Smooth muscle cell (in vitro differentiated cells): ENCODE measurements around the gene KLF3. TPM values are rescaled to one million over a fixed set of nuclear protein-coding genes. Genes with fewer than 3 reads are reported as not detected.

Experiments used
- DNase-seq: peaks from one replicate; lab custom pipeline; 2025; ENCODE audit not compliant: unreplicated experiment; lab: John Stamatoyannopoulos, UW
- H2AFZ ChIP-seq: fragments of 200-600 bp; sonication (generic); 2 replicates; pipeline ENCODE4 v1.6.0; 2016; ENCODE audit warnings: antibody characterized with exemption, low read depth, mild to moderate bottlenecking
- H3F3A ChIP-seq: fragments of 200-600 bp; sonication (generic); 2 replicates; pipeline ENCODE4 v1.6.0; 2017; ENCODE audit warnings: antibody characterized with exemption, low read depth
- H3K27ac ChIP-seq: fragments of 200-600 bp; sonication (generic); 2 replicates; pipeline ENCODE4 v1.5.1; 2016; ENCODE audit warnings: low read depth, mild to moderate bottlenecking
- H3K27me3 ChIP-seq: fragments of 200-600 bp; sonication (generic); 2 replicates; pipeline ENCODE4 v1.6.1; 2016; ENCODE audit warnings: low read depth, mild to moderate bottlenecking
- H3K36me3 ChIP-seq: fragments of 200-600 bp; sonication (generic); 2 replicates; pipeline ENCODE4 v1.5.1; 2016; ENCODE audit warnings: low read depth
- H3K4me1 ChIP-seq: fragments of 200-600 bp; sonication (generic); 2 replicates; pipeline ENCODE4 v1.5.1; 2016; ENCODE audit warnings: low read depth
- H3K4me2 ChIP-seq: fragments of 200-600 bp; sonication (generic); 2 replicates; pipeline ENCODE4 v1.6.0; 2016; ENCODE audit warnings: mild to moderate bottlenecking
- H3K4me3 ChIP-seq: fragments of 200-600 bp; sonication (generic); 2 replicates; pipeline ENCODE4 v1.5.1; 2016; ENCODE audit warnings: mild to moderate bottlenecking
- H3K79me2 ChIP-seq: fragments of 200-600 bp; sonication (generic); 2 replicates; pipeline ENCODE4 v1.6.0; 2016; ENCODE audit warnings: low read depth, mild to moderate bottlenecking
- H3K9ac ChIP-seq: fragments of 200-600 bp; sonication (generic); 2 replicates; pipeline ENCODE4 v1.6.0; 2016; ENCODE audit warnings: low read depth
- H3K9me3 ChIP-seq: fragments of 200-600 bp; sonication (generic); replicated peaks from 2 replicates; pipeline ENCODE4 v1.5.1; 2016; ENCODE audit warnings: low read depth
- H4K20me1 ChIP-seq: fragments of 200-600 bp; sonication (generic); 2 replicates; pipeline ENCODE4 v1.6.0; 2016; ENCODE audit warnings: low read depth
- WGBS: methylation state at CpG from one replicate; pipeline ENCODE4 v1.1.7; 2016; ENCODE audit warnings: low lambda C conversion rate; 5-methylcytosine and 5-hydroxymethylcytosine counted together
- polyA plus RNA-seq: library from polyadenylated mRNA; unstranded; fragments of >200 nt; fragmentation: Nextera tagmentation; extraction: Ambion mirVana; gene quantifications from 2 replicates; pipeline ENCODE4 v1.2.1, GENCODE V29; 2016
- total RNA-seq: library from RNA; depleted of rRNA; stranded (reverse); fragments of >200 nt; gene quantifications from 2 replicates; pipeline ENCODE4 v1.2.3, GENCODE V29; 2014
- TF ChIP-seq, protein P1 (sequence below): fragments of 200-600 bp; sonication (generic); IDR thresholded peaks from 2 replicates; pipeline ENCODE4 v1.5.1; 2017; ENCODE audit warnings: borderline replicate concordance, mild to moderate bottlenecking, antibody characterized with exemption; ENCODE audit not compliant: insufficient read depth, poor library complexity, severe bottlenecking

KLF3 gene
- total and polyA plus RNA-seq, 2 experiments from 2014 or later, result 26.0 to 37.5 TPM

DNA sequence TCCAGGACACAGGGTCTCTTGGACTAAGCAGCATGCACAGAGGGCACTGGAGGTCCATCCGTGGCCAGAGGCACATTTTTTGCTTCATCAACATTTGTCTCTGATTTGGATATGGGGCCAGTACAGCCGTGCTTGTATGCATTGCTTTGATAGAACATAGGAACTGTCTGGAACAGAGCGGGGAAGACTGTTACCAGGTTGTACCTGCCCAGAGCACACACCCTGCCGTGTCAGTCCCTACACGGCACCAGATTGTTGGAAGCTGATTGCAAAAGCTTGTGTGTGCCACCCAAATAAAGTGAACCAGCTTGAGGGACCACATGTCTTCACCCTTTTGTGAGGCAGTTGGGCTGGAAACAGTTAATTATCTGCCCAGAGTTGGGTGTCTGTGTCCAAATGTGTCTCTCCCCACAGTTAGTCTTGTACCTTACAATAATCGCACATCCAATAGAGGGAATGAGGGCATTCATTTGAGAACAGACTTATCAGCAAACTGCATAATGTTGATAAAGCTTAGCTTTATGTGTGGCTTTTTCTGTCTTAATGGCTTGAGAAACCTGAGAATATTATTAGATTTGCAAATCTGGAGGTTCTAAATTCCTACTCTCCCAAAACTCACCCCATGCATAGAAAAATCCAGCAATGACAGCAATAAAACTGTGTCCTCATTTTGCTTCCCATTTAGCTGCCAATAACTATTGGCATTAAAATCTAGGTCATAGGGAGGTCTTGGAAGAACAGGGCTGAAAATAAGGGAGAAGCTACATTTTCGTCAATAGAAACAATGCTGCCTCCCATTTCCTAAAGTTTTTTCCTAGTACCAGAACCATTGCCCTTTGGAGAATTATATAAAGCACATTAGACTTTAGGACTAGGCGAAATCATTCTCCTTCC lies 21.2 kb downstream of the KLF3 start:
- Histone ChIP-seq H3K4me2 (no peak overlapping the region), H3K9ac (no peak overlapping the region)

GRCh38 chr4:38686682-38687081 lies 22.7 kb downstream of the KLF3 start:
- Histone ChIP-seq H2AFZ (no peak overlapping the region), H3K36me3 (peaks cover 21% of the 10 kb centered on the region), H3K4me2 (peak overlapping the region; percentile 27), H4K20me1 (peaks cover 99% of the 10 kb centered on the region), H3K4me1 (peaks cover 5% of the 10 kb centered on the region), H3K79me2 (peaks cover 69% of the 10 kb centered on the region), H3K27ac (peak overlapping the region; percentile 39), H3K27me3 (no peaks in the 10 kb centered on the region), H3K9me3 (no peaks in the 10 kb centered on the region), H3K9ac (no peak overlapping the region), H3F3A (peaks cover 31% of the 10 kb centered on the region), H3K4me3 (no peak overlapping the region)
- TF ChIP-seq, protein P1, sequence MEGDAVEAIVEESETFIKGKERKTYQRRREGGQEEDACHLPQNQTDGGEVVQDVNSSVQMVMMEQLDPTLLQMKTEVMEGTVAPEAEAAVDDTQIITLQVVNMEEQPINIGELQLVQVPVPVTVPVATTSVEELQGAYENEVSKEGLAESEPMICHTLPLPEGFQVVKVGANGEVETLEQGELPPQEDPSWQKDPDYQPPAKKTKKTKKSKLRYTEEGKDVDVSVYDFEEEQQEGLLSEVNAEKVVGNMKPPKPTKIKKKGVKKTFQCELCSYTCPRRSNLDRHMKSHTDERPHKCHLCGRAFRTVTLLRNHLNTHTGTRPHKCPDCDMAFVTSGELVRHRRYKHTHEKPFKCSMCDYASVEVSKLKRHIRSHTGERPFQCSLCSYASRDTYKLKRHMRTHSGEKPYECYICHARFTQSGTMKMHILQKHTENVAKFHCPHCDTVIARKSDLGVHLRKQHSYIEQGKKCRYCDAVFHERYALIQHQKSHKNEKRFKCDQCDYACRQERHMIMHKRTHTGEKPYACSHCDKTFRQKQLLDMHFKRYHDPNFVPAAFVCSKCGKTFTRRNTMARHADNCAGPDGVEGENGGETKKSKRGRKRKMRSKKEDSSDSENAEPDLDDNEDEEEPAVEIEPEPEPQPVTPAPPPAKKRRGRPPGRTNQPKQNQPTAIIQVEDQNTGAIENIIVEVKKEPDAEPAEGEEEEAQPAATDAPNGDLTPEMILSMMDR, result no peak
- WGBS, result 38% methylated on average over 3 of the region's 3 CpGs
- no peak for DNase-seq

More for the DNA sequence above, 21.2 kb downstream of the KLF3 start:
- peaks cover 5% of the 10 kb centered on the region for H3K4me1 ChIP-seq
- 80% methylated on average over 8 of the region's 8 CpGs for WGBS
- TF ChIP-seq, protein P1, result no peak
- H2AFZ ChIP-seq, result no peak overlapping the region
- H3K79me2 ChIP-seq, result peaks cover 84% of the 10 kb centered on the region
- no peaks in the 10 kb centered on the region for H3K9me3 ChIP-seq
- H3K4me3 ChIP-seq, result no peak overlapping the region
- DNase-seq, result no peak
- H3F3A ChIP-seq, result peaks cover 31% of the 10 kb centered on the region
- H3K27me3 ChIP-seq, result no peaks in the 10 kb centered on the region
- H3K27ac ChIP-seq, result peak overlapping the region; percentile 21
- H3K36me3 ChIP-seq, result peaks cover 13% of the 10 kb centered on the region
- H4K20me1 ChIP-seq, result peaks cover 100% of the 10 kb centered on the region

DNA sequence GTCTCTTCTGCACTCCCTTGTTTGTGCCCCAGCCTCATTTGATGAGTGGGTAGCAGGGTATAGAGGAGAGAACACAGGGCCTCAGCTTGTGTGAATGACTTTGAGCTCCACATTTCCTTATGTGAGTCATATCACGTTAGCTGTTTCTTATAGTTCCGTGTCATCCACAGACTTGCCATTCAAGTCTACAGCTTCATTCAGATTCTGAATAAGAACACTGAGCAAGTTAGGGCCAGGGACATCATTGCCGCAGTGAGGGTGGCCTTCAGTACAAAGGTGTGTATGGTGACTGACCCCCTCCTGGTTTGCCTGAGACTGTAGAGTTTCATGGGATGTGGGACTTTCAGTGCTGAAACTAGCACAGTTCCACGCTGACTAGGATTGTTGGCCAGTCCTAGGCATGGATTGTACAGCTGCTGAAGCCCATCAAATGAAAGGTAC lies 23.6 kb downstream of the KLF3 start:
- H3K79me2 ChIP-seq, result peaks cover 62% of the 10 kb centered on the region
- H3K27ac ChIP-seq, result peak overlapping the region; percentile 39
- H3K4me2 ChIP-seq, result peak overlapping the region; percentile 27
- WGBS, result 67% methylated on average over 4 of the region's 4 CpGs
- no peaks in the 10 kb centered on the region for H3K9me3 ChIP-seq
- no peaks in the 10 kb centered on the region for H3K27me3 ChIP-seq
- no peak overlapping the region for H3K9ac ChIP-seq
- DNase-seq, result no peak
- peaks cover 96% of the 10 kb centered on the region for H4K20me1 ChIP-seq
- H2AFZ ChIP-seq, result no peak overlapping the region
- H3K4me3 ChIP-seq, result no peak overlapping the region
- H3F3A ChIP-seq, result peaks cover 29% of the 10 kb centered on the region
- peaks cover 24% of the 10 kb centered on the region for H3K36me3 ChIP-seq
- TF ChIP-seq, protein P1, result no peak
- peaks cover 5% of the 10 kb centered on the region for H3K4me1 ChIP-seq
